BLaER1 (cell line): ENCODE data around the gene MAP2K3.
A peak's percentile ranks its signal among the peaks of the same experiment; 100 is the strongest.
"Not testable (repeated sequence)": the region's sequence is repeated elsewhere in the genome, so short reads cannot be mapped to it uniquely, and the experiment has no call there.

ENCODE experiments used
- H3K27ac ChIP-seq: shearing (Covaris generic); formaldehyde crosslinking; 2 replicates; pipeline ENCODE4 v1.8.1; 2022
- H3K27me3 ChIP-seq: shearing (Covaris generic); formaldehyde crosslinking; 2 replicates; pipeline ENCODE4 v1.8.1; 2022
- H3K36me3 ChIP-seq: shearing (Covaris generic); formaldehyde crosslinking; 2 replicates; pipeline ENCODE4 v1.8.1; 2022
- H3K4me1 ChIP-seq: shearing (Covaris generic); formaldehyde crosslinking; 2 replicates; pipeline ENCODE4 v1.8.1; 2022
- H3K4me2 ChIP-seq: shearing (Covaris generic); formaldehyde crosslinking; 2 replicates; pipeline ENCODE4 v1.8.1; 2022
- H3K4me3 ChIP-seq: shearing (Covaris generic); formaldehyde crosslinking; 2 replicates; pipeline ENCODE4 v1.8.1; 2022
- H3K9ac ChIP-seq: shearing (Covaris generic); formaldehyde crosslinking; 2 replicates; pipeline ENCODE4 v1.8.1; 2022
- H3K9me3 ChIP-seq: shearing (Covaris generic); formaldehyde crosslinking; 2 replicates; pipeline ENCODE4 v1.8.1; 2022
- H4K20me1 ChIP-seq: shearing (Covaris generic); formaldehyde crosslinking; 2 replicates; pipeline ENCODE4 v1.8.1; 2022
- Cebpa-rat ChIP-seq: shearing (Covaris generic); IDR thresholded peaks from 2 replicates; pipeline ENCODE4 v1.8.1; 2022

Gene MAP2K3

DNA sequence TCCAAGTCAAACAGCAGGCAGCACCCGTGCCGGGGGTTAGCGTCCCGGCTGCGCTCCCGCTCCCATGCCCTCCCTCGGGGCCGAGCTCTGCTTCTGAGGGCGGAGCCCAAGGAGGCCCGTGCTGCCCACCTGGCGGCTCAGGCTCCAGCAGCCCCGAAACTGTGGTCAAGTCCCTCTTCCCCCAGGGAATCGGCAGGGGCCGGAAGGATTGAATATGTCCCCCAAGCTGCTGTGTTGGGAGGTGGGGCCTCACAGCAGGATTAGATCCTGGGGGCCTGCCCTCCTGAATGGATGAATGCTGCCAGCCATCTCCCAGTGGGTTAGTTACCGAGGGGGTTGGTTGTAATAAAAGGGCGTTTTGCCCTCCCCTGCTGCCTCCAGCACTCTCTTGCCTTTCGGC, 33.9 kb downstream of the MAP2K3 start:
- no peak for TF ChIP-seq Cebpa-rat
- Histone ChIP-seq H3K36me3 (peaks cover 22% of the 10 kb centered on the region), H3K9me3 (no peaks in the 10 kb centered on the region), H3K4me2 (peak overlapping the region; percentile 83), H4K20me1 (peaks cover 20% of the 10 kb centered on the region), H3K9ac (peak overlapping the region; percentile 61; the same call in 1 of the 2 replicates), H3K4me1 (peaks cover 75% of the 10 kb centered on the region), H3K27ac (peak overlapping the region; percentile 72), H3K27me3 (peaks cover 1% of the 10 kb centered on the region; the same call in 1 of the 2 replicates), H3K4me3 (peak overlapping the region; percentile 57; the same call in 1 of the 2 replicates)

DNA sequence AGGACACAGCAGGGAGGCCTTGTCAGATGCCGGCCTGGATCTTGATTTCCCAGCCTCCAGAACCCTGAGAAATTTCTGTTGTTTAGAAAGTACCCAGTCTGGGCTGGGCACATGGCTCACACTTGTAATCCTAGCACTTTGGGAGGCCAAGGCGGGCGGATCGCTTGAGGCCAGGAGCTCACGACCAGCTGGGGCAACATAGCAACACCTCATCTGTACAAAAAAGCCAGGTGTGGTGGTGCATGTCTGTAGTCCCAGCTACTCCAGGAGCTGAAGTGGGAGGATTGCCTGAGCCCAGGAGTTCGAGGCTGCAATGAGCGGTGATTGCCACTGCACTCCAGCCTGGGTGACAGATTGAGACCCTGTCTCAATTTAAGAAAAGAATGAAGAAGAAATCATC, 34.3 kb downstream of the MAP2K3 start:
- Histone ChIP-seq H3K4me1 (peaks cover 79% of the 10 kb centered on the region), H3K36me3 (peaks cover 17% of the 10 kb centered on the region), H3K4me2 (peak overlapping the region; percentile 83), H4K20me1 (peaks cover 17% of the 10 kb centered on the region), H3K4me3 (peak overlapping the region; percentile 57; the same call in 1 of the 2 replicates), H3K9ac (peak overlapping the region; percentile 61; the same call in 1 of the 2 replicates), H3K27ac (peak overlapping the region; percentile 72)
- H3K27me3 ChIP-seq, H3K9me3 ChIP-seq: not testable (repeated sequence)

DNA sequence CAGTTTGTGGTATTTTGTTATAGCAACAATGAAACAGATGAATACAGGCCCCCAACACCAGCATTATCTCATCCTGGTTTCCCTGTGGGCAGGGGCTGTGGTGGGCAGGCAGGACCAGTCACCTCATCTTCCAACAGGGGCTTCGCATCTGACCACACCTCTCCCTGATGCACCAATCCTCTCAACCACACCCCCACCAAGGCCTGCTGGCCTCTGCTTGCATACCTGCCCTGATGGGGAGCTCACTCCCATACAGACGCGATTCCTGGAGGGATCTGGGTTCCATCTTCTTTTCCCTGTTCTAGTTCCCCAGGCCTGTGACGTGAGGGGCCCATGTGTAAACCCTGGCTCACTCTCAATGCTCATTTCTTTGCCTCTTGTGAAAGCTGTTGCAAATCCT, 34.7 kb downstream of the MAP2K3 start:
- Histone ChIP-seq H4K20me1 (peaks cover 13% of the 10 kb centered on the region), H3K9ac (peak overlapping the region; percentile 61; the same call in 1 of the 2 replicates), H3K4me1 (peaks cover 80% of the 10 kb centered on the region), H3K4me2 (peak overlapping the region; percentile 83), H3K36me3 (peaks cover 13% of the 10 kb centered on the region), H3K4me3 (0 out of 2 replicates have a peak overlapping the region, but pooled peaks have one; percentile 57), H3K27ac (peak overlapping the region; percentile 72)
- H3K9me3 ChIP-seq, H3K27me3 ChIP-seq: not testable (repeated sequence)

GRCh38 chr17:21319686-21320375, 35.3 kb downstream of the MAP2K3 start:
- not testable (repeated sequence) for H3K4me3 ChIP-seq, H3K9me3 ChIP-seq, H4K20me1 ChIP-seq, H3K36me3 ChIP-seq
- Histone ChIP-seq H3K27me3 (peaks cover 14% of the 10 kb centered on the region; the same call in 1 of the 2 replicates), H3K9ac (peak overlapping the region; percentile 61; the same call in 1 of the 2 replicates), H3K27ac (peak overlapping the region; percentile 72), H3K4me2 (peak overlapping the region; percentile 83), H3K4me1 (peaks cover 80% of the 10 kb centered on the region)

GRCh38 chr17:21320430-21320829, 35.9 kb downstream of the MAP2K3 start:
- not testable (repeated sequence) for H3K9ac ChIP-seq, H4K20me1 ChIP-seq, H3K9me3 ChIP-seq, H3K27ac ChIP-seq, H3K36me3 ChIP-seq, H3K4me3 ChIP-seq
- H3K4me1 ChIP-seq = peaks cover 80% of the 10 kb centered on the region
- H3K4me2 ChIP-seq = peak overlapping the region; percentile 83
- peaks cover 15% of the 10 kb centered on the region; the same call in 1 of the 2 replicates for H3K27me3 ChIP-seq

- not testable (repeated sequence) for H3K36me3 ChIP-seq, H4K20me1 ChIP-seq, H3K9ac ChIP-seq, H3K27ac ChIP-seq, H3K9me3 ChIP-seq, H3K4me2 ChIP-seq, H3K4me3 ChIP-seq
- H3K4me1 ChIP-seq = peaks cover 85% of the 10 kb centered on the region
- peaks cover 15% of the 10 kb centered on the region; the same call in 1 of the 2 replicates for H3K27me3 ChIP-seq
These were observed 36.5 kb downstream of the MAP2K3 start for GRCh38 chr17:21321061-21321460.

GRCh38 chr17:21321744-21322191, 37.3 kb downstream of the MAP2K3 start:
- H4K20me1 ChIP-seq, H3K9ac ChIP-seq, H3K4me3 ChIP-seq, H3K9me3 ChIP-seq, H3K36me3 ChIP-seq, H3K27ac ChIP-seq: not testable (repeated sequence)
- Histone ChIP-seq H3K27me3 (peaks cover 15% of the 10 kb centered on the region; the same call in 1 of the 2 replicates), H3K4me1 (peaks cover 84% of the 10 kb centered on the region), H3K4me2 (peak overlapping the region; percentile 87; the same call in 1 of the 2 replicates)

GRCh38 chr17:21323257-21324111, 39.0 kb downstream of the MAP2K3 start:
- Histone ChIP-seq H3K4me3 (peak overlapping the region; percentile 67), H3K4me2 (peak overlapping the region; percentile 87), H3K27ac (0 out of 2 replicates have a peak overlapping the region, but pooled peaks have one; percentile 27), H3K9ac (peak overlapping the region; percentile 60), H3K4me1 (peaks cover 72% of the 10 kb centered on the region), H3K27me3 (peaks cover 15% of the 10 kb centered on the region; the same call in 1 of the 2 replicates)
- H3K9me3 ChIP-seq, H4K20me1 ChIP-seq, H3K36me3 ChIP-seq: not testable (repeated sequence)

DNA sequence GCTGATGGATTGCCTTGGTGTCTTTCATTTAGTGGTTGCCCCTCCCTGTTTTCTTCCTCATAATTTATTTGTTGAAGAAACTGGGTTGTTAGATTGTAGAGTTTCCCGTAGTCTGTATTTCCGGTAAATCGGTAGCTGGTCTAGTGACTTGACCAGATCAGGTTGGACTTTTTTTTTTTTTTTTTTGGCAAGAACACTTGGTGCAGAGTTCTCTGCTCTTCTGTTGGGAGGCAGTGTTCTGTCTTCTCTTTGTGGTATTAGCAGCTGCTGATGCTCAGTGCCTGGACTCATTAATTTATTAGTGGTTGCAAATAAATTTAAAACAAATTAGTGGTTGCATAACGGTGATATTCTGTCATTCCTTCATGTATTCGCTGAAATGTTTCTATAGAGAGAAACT, 40.2 kb downstream of the MAP2K3 start:
- H3K9me3 ChIP-seq, H3K9ac ChIP-seq, H3K36me3 ChIP-seq, H3K4me3 ChIP-seq, H3K27ac ChIP-seq, H4K20me1 ChIP-seq: not testable (repeated sequence)
- Histone ChIP-seq H3K4me2 (peak overlapping the region; percentile 87), H3K27me3 (peaks cover 15% of the 10 kb centered on the region; the same call in 1 of the 2 replicates), H3K4me1 (peaks cover 59% of the 10 kb centered on the region)

DNA sequence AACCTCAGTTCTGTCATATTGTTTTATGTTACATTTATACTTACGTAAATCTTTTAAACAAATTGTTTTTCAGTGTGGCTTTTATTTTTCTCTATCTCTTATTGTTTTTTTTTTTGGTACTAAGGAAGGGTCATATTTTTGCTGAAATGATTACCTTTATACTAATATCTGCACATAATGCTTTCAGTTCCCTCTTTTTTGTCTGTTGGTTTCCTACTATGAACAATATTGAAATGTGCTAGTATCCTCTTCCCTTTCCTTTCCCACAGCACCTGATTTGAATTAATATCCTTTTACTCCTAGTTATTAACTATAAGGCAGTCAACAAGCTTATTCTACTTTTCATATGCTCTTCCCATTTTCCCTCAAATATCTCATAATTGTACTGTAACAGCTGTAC, 43.4 kb downstream of the MAP2K3 start:
- not testable (repeated sequence) for H3K27ac ChIP-seq, H3K9ac ChIP-seq, H3K4me2 ChIP-seq, H3K4me3 ChIP-seq, H3K36me3 ChIP-seq, H3K9me3 ChIP-seq, H4K20me1 ChIP-seq
- Histone ChIP-seq H3K27me3 (peaks cover 15% of the 10 kb centered on the region; the same call in 1 of the 2 replicates), H3K4me1 (peaks cover 32% of the 10 kb centered on the region)

- H3K27me3 ChIP-seq = peaks cover 10% of the 10 kb centered on the region; the same call in 1 of the 2 replicates
- H3K36me3 ChIP-seq, H3K4me2 ChIP-seq, H3K9me3 ChIP-seq, H3K9ac ChIP-seq, H3K4me3 ChIP-seq, H4K20me1 ChIP-seq, H3K27ac ChIP-seq: not testable (repeated sequence)
- peaks cover 25% of the 10 kb centered on the region for H3K4me1 ChIP-seq
These were observed 44.3 kb downstream of the MAP2K3 start for GRCh38 chr17:21328778-21329177.
